GM12864 (cell line): ENCODE measurements around the gene PRRC1.

Experiments used
- DNase-seq: peaks from one replicate; pipeline ENCODE4 v3.0.0-alpha.2; 2011; ENCODE audit warnings: low read depth
- H3K4me3 ChIP-seq: 2 replicates; pipeline ENCODE4 v1.5.1; 2011; ENCODE audit warnings: mild to moderate bottlenecking, low read depth, low read length, control low read depth
- CTCF ChIP-seq: IDR thresholded peaks from 2 replicates; pipeline ENCODE4 v1.5.1; 2011; ENCODE audit warnings: low read depth, mild to moderate bottlenecking, moderate library complexity, low read length, control low read depth, inconsistent platforms; ENCODE audit errors: missing control alignments

Gene PRRC1

GRCh38 chr5:127587246-127587917 lies 69.9 kb downstream of the PRRC1 start:
- TF ChIP-seq CTCF, result no peak
- no peak overlapping the region for H3K4me3 ChIP-seq
- no peak for DNase-seq

- no peak for DNase-seq
- TF ChIP-seq CTCF, result no peak
- H3K4me3 ChIP-seq, result no peak overlapping the region
These were observed 70.9 kb downstream of the PRRC1 start for GRCh38 chr5:127588368-127588767.

GRCh38 chr5:127589309-127590030 lies 72.0 kb downstream of the PRRC1 start:
- TF ChIP-seq CTCF, result no peak
- H3K4me3 ChIP-seq, result no peak overlapping the region
- no peak for DNase-seq

- no peak for DNase-seq
- TF ChIP-seq CTCF, result no peak
- no peak overlapping the region; the same call in 1 of the 2 replicates for H3K4me3 ChIP-seq
These were observed 72.8 kb downstream of the PRRC1 start for GRCh38 chr5:127590156-127590722.

GRCh38 chr5:127595484-127596368 lies 78.3 kb downstream of the PRRC1 start:
- no peak for DNase-seq
- no peak overlapping the region for H3K4me3 ChIP-seq
- TF ChIP-seq CTCF, result no peak

- DNase-seq, result no peak
- H3K4me3 ChIP-seq, result no peak overlapping the region
- TF ChIP-seq CTCF, result no peak
These were observed 79.1 kb downstream of the PRRC1 start for GRCh38 chr5:127596501-127596900.
